GM19372 (cell line): ENCODE measurements around the gene CX3CR1.
"Not testable (repeated sequence)": the region's sequence is repeated elsewhere in the genome, so short reads cannot be mapped to it uniquely, and the experiment has no call there.

Source experiments
- ATAC-seq: cut with Tn5 transposase; IDR thresholded peaks from one replicate; pipeline ENCODE4 v1.9.1; 2021; ENCODE audit warnings: mild to moderate bottlenecking, low read depth, moderate library complexity; ENCODE audit not compliant: unreplicated experiment

Gene CX3CR1, protein sequence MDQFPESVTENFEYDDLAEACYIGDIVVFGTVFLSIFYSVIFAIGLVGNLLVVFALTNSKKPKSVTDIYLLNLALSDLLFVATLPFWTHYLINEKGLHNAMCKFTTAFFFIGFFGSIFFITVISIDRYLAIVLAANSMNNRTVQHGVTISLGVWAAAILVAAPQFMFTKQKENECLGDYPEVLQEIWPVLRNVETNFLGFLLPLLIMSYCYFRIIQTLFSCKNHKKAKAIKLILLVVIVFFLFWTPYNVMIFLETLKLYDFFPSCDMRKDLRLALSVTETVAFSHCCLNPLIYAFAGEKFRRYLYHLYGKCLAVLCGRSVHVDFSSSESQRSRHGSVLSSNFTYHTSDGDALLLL

DNA sequence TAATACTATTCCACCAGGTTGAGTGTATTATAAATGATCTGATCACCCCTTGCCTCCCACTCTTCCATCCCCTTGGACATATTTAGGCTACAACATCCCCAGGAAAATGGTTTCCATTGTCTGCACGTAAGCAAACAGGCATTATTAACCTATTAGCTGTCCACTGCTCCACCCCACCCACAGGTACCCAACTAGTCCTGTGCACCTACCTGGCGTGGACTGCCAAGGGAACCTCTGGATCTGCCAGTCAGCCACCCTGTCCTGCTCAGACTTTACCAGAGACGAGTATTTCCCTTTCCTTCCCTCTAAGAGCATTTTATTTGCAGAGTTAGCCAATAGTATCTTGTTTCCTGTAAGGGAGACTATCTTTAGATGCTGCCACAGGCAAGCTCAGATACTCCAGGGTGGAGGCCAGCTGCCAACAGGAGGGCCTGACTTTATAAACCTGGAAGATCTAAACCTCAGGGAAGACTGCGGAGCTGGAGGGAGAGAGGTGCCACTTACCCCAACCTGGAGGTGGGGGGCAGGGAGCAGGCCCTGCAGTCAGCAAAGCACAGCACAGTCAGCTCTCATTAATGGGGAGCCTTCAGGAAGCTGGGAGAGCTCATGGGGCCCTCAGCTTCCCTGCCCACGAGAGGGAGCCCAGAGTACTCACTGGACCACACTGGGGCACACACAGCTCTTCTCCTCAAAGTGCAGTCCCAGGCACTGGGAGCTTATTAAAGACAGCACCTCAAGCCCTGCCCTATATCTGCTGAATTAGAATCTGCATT lies at the start of gene CX3CR1:
CX3CR1 (minus strand) TSS at position 292 of the 773 bp plus-strand sequence. CDS start 13,527 bp downstream, outside the sequence.
- no peak for ATAC-seq

DNA sequence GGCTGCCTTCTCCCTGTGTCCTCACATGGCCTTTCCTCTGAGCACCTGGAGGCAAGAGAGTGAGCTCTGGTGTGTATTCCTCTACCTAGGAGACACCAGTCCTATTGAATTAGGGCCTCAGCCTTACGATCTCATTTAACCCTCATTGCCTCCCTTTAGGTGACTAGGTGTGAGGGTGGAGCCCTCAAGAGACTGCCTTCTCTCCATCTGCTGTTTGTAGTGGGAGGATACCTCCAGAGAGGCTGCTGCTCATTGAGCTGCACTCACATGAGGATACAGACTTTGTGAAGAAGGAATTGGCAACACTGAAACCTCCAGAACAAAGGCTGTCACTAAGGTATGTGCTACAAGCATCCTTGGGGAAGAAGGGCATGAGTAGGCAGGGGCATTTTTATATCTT lies 49.7 kb upstream of the CX3CR1 start, which contains the start of gene CCR8:
CCR8 (plus strand) TSS at position 217 of the 400 bp plus-strand sequence. CDS start 2,623 bp downstream, outside the sequence.
- no peak for ATAC-seq

DNA sequence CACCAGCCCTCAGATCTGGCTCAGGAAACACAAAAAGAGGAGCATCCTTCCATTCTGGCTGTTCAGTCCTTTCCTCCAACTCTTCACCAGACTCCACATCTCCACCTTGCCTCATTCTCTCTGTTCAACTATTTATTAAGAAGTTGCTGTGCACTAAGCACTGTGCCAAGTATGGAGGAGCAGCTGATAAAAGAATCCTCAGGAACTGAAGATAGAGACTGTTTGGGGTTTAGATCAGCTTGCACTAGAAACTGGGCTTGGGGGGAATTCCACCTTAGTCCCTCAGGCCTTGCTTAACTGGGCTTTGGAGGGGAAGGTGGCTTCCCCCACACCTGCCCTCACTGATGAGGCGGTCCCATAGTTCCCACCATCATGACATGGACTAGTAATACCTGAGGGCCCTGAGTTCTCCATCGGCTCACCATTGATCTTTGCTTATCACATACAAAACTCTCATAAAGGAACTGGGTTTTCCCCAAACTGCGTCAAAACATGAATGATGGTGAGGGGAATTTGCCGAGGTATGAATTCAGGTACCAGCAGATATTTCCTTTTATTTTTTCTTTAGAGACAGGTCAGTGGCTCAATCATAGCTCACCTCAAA lies 48.0 kb upstream of the CX3CR1 start:
- peak; percentile 60 for ATAC-seq

DNA sequence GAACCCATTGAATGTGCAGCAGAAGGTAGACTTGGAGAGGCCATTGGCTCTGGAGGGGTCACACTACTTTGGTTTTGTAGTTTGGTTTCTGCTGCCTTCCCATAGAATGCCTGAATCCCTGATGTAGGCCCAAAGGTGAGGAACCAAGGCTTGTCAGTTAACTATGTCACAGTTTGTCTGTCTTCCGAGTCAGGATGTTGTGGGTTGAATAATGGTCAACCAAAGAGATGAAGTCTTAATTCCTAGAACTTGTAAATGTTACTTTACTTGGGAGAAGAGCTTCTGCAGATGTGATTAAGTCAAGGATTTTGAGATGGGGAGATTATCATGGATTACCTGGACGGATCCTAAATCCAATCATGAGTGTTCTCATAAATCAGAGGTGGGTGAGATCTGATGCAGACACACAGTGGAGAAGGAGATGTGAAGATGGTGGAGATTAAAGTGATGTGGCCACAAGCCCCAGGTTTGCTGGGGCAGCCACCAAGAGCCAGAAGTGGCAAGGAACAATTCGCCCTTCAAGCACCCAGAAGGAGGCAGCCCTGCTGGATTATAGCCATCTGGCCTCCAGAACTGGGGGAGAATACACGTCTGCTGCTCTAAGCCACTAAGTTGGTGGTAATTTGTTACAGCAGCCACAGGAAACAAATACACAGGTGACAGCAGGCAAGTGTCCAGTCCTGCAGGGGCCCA lies 47.4 kb upstream of the CX3CR1 start:
- ATAC-seq = peak; percentile 25

DNA sequence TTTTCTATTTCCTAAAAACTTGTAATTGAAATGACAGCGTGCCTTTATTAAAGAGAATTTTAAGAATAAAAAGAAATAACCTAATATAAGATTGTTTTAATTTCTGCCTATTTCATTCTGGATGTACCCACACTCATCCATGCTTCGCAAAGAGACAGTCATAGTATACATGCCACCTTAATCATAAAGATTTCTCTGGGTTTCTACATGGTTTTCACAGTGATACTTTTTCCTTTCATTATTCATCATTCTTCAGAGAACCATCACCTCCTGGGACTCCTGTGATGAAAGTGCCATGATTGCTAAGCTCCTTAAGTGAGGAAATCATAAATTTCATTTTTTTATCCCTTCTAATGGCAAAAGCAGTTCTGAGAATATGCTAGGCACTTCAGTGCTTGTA lies 45.4 kb upstream of the CX3CR1 start:
- no peak for ATAC-seq

DNA sequence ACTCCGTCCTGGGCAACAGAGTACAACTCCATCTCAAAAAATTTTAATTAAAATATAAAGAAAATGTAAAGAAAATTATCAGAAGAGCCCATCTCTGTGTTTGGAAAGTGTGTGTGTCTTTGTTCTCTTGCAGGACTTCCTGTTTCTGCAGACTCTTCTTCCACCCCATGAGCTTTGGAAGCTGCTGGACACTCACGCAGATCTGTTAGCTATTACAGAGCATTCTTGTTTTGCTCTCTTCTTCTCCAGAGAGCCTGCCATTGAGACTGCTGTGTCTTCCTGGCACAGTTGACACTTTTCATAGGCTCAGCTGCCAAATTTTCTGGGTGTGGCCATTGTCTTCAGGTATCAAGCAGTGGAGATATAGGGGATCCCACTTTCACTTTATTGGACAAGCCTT lies 43.7 kb upstream of the CX3CR1 start:
- ATAC-seq = no peak

DNA sequence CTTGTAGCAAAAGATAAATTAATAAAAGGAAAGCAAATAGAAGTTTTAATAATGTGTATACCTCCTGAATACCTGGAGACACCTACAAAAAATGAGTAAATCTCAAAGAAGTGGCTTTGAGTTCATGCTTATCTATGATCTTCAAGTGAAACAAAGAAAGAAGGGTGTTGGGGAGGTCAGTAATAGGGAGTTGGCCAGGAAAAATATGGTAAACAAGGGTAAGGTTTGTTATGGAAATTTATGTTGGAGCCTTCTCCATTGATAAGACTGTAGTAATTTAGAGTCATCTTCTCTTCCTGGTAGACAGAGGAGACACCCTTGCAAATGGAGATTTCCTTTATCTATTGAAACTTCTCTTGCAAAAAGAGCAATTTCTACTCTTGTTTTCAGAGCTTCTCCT lies 43.1 kb upstream of the CX3CR1 start:
- no peak for ATAC-seq

DNA sequence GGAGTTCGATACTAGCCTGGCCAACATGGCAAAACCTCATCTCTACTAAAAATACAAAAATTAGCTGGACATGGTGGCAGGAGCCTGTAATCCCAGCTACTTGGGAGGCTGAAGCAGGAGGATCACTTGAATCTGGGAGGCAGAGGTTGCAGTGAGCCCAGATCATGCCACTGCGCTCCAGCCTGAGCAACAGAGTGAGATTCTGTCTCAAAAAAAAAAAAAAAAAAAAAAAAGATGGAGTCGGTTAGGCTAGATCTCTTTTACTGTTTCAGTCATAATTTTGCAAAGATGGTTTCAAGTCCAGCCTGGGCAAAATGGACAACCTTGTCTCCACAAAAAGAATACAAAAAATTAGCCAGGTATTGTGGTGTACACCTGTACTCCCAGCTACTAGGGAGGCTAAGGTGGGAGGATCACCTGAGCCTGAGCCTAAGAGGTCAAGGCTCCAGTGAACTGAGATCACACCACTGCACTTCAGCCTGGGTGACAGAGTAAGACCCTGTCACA lies 42.4 kb upstream of the CX3CR1 start:
- ATAC-seq = not testable (repeated sequence)

DNA sequence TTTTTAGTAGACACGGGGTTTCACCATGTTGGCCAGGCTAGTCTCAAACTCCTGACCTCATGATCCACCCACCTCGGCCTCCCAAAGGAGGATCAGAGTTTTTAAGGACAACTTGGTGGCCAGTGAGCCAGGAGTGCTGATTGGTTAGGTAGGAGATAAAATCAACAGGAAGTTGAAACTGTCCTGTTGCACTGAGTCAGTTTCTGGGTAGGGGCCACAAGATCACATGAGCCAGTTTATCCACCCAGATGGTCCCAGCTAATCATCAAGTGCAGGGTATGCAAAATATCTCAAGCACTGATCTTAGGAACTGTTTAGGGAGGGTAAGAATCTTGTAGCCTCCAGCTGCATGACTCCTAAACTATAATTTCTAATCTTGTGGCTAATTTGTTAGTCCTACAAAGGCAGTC lies 41.7 kb upstream of the CX3CR1 start:
- not testable (repeated sequence) for ATAC-seq

DNA sequence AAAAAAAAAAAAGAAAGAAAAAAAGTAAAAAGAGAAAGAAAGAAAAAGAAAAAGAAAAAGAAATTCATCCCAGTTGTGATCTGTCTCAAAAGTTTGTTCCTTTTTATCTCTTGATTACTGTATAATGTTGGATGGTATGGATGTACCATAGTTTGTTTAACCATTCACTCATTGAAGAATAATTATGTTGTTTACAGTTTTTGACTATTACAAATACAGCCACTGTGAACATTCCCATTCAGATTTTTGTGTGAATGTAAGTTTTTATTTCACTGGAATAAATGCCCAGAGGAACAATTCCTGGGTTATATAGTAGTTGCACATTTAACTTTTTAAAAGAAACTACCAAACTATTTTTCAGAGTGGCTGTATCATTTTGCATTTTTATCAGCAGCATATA lies 39.4 kb upstream of the CX3CR1 start:
- ATAC-seq = no peak

DNA sequence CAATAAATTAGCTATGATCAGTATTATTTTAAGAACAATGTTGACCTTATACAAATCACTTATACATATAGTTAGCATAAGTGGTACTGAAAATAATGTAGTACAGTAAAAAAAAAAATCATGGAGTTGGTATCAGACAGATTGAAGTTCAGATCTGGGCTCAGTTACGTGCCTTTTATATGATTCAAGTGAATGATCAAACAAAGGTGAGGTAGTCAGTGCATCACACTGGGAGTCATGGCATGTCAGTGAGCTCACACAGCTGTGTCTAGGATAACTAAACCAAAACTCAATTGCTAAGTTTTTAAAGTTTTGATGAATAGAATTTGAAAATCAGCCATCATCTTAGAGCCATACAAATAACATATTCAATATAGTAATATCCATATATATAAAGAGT lies 38.5 kb upstream of the CX3CR1 start:
- ATAC-seq = no peak

DNA sequence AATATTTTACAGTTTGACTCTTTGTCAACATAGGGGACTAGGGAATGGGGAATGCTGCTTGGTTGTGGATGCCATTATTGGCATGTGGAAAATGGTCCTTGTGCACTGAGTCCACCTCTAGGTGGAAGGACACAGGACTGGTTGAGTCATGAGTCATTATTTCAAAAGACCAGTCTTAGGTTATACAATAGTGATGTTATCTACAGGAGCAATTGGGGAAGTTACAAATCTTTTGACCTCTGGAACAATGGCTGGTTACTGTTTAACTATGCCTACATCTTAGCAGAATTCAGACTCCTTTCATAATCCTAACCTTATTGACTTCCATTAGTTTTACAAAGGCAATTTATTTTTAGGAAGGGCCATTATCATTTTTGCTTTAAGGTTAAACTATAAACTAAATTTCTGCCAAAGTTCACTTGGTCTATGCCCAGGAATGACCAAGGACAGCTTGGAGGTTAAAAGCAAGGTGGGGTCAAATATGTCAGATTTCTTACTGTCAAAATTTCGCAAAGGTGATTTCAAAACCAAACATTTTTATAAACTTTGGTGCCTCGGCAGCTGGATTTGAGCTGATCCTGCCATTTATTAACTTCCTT lies 37.8 kb upstream of the CX3CR1 start:
- no peak for ATAC-seq

DNA sequence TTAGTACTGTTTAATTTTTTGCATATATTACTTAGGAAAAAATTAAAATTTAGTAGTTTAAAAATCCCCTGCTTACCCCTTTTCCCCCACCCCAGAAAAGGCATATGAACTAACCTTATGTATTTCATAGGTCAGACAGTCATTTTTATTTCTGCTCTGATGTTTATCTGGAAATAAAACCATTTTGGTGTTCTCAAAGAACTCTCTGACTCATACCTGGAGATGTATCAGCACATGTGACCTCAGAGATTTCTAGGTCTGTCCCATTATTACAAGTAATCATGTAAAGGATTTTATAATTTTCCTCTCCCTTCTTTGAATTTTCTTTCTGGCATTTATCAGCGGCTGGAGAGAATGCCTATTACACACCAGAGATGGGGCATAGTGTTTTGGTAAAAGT lies 35.6 kb upstream of the CX3CR1 start:
- no peak for ATAC-seq

DNA sequence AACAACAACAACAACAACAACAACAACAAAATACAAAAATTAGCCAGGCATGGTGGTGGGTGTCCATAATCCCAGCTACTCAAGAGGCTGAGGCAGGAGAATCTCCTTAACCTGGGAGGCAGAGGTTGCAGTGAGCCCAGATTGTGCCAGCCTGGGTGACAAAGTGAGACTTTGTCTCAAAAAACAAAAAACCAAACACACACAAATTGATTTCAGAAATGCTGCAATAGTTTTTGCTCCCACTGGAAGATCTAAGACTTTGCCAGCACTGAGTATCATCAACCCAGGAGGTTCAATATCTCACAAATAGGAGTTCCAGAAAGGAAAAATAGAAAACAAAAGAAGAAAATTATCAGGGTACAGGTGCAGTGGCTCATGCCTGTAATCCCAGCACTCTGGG lies 33.5 kb upstream of the CX3CR1 start:
- no peak for ATAC-seq

DNA sequence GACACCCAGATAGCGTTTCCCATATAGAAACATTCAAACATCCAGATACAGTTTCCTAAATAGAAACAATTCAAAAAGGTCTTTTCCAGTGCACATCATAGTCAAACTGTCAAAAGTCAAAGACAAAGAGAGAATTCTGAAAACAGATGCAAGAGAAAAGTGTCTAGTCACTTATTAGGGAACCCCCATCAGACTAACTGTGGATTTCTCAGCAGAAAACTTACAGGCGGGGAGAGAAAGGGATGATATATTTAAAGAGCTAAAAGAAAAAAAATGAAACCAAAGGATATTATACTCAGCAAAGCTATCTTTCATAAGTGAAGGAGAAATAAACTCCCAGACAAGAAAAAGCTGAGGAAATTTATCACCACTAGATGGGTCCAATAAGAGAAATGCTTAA lies 22.3 kb upstream of the CX3CR1 start:
- no peak for ATAC-seq

DNA sequence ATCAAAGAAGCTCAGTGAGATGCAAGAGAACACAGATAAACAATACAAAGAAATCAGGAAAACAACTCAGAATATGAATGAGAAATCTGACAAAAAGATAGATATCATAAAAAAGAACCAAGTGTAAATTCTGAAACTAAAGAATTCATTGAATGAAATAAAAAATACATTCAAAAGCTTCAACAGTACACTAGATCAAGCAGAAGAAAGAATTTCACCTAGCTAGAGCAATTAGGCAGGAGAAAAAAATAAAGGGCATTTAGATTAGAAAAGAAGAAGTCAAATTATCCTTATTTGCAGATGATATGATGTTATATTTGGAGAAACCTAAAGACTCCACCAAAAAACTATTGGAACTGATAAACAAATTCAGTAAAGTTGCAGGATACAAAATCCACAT lies 19.4 kb upstream of the CX3CR1 start:
- no peak for ATAC-seq

DNA sequence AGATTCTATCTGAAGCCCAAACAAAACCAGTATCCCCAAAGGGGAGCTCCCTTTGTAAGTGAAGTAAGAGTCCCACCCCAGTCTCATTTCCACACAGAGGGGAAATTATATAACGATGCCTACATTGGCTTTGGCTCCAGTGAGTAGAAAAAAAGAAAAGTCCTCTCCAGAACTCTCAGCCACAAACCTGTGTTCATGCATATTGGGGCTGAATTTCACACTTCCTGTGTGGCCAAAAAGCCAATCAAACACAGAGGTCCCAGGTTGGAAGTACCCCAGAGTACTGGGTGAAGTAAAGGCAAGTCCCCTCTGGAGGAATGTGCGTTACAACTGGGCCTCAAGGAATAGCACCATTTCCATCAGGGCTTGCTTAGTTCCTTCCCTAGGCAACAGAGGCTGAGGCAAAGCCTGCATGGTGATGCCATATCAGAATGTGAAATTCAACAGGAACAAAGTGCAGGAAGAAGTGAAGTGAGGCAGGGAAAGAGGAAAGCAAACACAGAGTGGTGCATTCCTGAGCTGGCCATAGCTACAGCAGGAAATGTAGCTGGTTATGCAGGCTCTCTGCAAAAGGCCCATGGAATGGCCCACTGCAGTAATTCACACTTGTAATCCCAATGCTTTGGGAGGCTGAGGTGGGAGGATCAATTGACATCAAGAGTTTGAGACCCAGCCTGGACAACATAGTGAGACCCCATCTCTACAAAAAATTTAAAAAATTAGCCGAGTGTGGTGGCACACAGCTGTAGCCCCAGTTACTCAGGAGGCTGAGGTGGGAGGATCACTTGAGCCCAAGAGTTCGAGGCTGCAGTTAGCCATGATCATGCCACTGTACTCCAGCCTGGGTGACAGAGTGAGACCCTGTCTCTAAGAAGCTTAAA lies 16.6 kb upstream of the CX3CR1 start:
- no peak for ATAC-seq

DNA sequence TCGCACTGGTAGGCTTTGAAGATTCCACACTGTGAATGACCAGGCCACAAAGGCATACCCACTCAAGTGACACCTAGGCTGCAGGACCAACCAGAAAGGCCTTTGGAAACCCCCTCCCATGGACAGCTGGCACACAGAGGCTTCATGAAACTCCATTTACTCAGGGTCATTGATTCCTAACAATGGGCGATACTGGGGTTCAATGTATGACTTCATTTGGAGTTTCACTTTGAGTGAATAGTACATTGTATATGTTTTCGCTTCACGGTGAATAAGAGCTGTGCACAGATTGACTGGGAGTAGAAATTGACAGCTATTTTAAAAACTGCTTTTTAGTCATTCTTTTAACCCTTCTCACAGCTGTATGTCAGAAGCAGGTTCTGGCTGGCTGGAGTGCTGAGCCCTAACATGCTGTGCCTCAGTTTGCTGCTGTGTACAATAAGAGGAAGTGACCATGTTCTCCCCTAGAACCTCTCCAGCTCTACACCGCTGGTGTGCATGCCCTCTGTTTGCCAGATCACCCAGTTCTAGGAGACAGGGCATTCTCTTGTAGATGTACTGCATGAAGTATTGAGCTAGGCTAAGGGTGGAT lies 15.4 kb upstream of the CX3CR1 start:
- ATAC-seq = peak; percentile 73
